Measurements from ENCODE around the gene COX4I1.

The COX4I1 gene

DNA sequence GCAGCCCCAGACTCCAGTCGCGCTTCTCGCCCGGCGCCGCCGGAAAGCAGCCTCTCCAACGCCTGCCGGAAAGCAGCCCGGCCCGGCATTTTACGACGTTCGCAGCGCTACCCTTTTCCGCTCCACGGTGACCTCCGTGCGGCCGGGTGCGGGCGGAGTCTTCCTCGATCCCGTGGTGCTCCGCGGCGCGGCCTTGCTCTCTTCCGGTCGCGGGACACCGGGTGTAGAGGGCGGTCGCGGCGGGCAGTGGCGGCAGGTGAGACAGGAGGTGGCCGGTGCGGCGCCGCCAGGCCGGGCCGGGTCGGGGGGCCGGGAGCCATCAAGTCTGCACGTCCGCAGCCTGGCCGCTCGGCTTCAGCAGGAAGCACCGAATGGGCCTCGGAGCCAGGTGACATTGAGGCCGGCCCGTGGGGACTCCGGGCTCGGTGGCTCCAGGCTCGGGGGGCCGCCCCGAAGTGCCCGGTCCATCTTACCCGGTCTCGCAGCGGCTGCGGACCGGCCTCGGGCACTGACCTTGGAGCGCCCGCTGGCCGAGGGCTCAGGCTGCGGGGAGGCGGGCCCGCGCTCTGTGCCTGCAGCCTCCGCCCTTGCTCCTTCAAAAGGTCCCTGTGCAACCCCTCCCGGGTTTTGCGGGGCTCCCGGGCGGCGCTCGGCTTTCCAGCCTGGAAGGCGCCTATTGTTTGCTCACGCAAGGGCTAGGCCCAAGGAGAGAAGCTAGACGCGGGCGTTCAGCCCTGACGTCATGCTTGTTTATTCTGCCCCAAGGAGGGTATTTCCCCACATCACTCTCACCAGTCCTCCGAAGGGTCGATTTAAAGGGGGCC lies at the start of gene COX4I1, which contains the start of gene EMC8:
Gene COX4I1, plus strand, starts transcription at position 199 of the 824 bp plus-strand sequence. CDS start 1,511 bp downstream, outside the sequence.
Gene EMC8, minus strand, starts transcription at position 48 of the 824 bp plus-strand sequence. CDS start 249 bp downstream, outside the sequence.
- peak; percentile 91 for DNase-seq

DNA sequence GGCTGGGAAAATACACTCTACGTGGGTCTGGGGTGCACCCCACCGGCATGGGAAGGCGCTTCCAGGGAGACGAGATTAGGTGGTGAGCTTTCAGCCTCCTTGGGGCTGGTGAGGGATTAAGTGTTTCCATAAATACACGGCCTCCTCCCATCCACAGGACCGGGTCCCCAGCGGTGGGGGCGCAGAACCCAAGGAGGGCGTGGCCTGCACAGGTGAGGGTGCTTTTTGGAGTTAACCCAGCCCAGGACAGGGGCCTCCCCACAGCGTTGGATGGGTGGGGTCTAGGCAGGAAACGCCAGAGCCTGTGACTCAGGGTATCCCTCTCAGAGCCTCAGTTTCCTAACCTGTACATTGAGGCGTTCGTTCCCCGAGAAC lies 49.7 kb upstream of the COX4I1 start:
- DNase-seq = no peak

DNA sequence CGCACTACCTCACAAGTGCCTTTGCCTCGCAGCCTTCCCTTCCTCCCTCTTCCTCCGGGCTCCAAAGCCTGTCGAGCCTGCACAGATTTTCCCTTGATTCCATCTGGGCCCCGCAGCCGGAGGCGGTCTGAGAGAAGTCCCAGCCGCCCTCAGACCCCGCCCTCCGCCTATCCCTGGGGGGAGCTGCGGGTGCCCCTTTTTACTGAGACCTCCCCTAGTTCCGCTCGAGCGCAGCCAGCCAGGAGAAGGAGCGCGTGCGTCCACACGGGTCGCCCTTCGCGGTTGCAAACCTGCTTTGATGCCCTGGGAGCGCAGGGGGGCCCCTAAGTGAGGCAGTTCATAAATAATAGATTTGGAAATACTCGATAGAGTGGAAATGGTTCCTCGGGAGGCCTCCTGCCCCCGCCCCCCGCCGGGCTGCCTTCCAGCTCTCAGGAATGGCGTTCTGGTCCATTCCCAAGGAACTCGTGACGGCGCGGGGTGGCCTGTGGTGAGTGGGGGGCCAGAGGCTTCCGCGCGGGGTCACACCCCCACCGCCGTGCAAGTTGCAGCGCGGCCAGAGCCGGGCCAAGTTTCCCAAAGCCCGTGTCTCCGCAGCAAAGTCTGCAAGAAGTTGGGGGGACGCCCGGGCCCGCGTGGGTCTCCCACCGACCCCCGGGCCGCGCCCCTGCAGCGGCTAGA lies 49.2 kb upstream of the COX4I1 start:
- DNase-seq = no peak

DNA sequence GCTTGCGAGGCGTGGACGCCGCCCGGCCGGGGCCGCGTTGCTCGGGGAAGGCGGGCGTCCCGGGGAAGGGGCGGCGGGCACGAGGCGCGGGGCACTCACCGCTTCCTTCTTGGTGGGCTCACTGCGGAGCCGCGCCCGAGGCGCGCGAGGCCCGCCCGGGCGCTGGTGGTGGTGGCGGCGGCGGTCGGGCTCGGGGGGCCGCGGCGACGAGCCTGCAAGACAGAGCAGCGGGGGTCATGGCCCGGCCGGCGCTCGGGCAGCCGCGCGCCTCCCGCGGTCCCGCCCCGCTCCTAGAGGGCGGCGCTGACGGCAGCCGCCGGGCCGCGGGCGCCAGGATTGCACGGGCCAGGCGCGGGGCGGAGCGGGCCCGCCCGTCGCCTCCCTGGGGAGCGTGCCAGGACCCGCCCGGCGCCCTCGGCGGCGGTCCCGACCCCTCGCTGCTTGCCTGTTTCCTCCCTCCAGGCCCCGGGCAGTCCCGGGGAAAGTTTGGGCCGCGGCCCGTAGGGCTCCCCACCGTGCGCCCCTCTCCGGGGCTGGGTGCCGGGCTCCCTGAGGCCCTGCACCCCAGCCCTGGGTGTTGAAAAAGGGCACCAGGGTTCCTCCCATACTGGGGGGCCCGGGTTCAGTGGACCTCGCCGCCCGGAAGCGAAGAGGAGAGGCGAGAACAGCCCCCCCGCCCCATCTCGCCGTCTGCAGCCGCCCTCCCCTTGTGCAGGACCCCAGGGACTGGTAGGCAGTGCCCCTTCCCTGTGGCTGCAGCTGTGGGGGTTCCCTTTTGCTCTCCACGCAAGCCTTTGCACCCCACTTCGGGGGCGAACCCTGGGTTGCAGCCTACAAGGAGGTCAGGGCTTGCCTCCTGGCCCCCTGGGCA lies 48.4 kb upstream of the COX4I1 start, which contains the start of gene C16orf74:
Gene C16orf74, minus strand, starts transcription at position 270 of the 871 bp plus-strand sequence. CDS start 15,879 bp downstream, outside the sequence.
- DNase-seq = no peak

DNA sequence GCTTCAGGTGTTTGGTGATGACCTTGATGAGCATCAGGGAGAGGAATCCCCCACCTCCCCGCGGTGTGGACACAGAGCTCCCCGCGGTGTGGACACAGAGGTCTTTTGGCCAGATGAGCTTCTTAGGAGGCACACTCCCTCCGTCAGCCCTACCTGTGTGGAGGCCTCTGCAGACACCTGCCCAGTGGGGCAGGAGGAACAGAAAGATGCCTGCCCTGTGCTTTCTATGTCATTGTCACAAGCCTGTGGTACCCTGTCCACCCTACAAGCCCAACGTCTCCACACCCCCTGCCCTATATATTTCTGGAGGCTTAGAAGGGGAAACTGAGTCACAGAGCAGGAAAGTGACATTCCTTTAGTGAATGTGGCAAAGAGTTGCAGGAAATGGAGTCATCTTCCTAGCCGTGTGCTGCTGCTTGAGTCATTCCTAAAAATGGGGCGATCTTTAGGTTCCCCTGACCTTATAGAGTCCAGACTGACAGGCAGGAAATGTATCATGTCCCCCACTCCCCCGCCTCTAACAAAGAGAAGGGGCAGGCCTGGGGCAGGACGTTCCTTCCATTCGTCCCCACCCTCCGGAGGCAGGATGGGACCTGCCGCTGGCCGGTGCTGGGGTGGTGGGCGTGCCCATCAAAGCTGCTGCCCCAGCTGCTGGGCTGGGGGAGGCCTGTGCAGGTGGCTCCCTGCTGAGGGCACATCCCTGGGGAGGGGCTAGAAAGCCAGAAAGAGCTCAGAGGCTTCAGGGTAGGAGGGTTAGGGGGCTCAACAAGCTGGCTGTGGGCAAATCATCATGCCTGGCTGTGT lies 47.6 kb upstream of the COX4I1 start:
- DNase-seq = no peak

DNA sequence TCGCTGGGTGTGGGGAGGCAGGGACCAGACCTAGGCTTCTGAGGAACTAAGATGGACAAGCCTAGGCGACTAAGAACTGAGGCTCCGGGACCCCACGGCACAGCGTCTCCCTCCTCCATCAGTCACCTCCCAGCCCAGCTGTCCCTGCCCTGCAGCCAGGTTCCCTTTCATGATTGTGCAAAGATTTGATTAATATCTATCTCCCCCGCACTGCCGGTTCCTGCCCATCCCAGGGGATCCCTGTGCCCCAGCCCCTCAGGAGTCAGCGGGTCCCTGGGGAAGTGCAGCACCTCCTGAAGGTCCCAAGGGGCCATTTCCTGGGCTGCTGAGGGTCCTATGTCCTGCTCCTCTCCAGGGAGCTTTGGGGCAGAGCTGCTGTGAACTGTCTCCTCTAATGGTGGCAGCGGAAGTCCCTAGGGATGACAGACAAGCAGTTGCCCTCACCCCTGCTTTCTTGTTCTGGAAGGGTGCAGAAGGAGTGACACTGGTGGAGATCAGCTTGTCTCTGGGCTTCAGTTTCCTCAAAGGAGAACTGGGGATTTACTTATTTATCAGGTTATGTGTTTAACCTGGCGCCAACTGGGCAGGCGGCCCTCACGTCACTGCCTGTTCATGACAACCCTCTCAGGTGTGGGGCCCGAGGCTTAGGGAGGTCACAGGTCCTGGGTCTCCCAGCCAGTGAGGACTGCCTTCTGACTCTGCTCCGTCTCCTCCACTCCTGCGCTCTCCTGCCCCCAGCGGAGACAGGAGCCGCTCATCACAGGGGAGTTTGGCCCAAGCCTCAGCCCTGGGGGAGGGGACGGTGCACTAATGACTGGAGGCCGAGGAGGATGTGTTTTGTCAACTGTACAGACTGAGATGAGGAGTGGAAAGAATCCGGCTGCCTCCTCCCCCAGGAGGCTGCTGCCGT lies 46.7 kb upstream of the COX4I1 start:
- no peak for DNase-seq

DNA sequence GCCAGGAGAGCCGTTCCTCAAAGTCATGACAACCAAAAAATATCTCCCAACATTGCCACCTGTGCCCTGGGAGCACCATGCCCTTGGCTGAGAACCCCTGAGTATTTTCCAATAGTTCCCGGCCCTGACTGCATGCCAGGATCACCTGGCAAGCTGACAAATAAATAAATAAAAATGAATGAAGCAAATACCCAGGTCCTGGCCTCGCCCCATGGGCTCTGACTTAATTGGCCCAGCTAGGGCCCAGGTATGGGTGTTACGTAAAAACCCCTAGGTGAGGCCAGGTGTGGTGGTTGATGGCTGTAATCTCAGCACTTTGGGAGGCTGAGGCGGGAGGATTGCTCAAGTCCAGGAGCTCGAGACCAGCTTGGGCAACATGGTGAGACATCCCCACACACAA lies 45.9 kb upstream of the COX4I1 start:
- DNase-seq = no peak

DNA sequence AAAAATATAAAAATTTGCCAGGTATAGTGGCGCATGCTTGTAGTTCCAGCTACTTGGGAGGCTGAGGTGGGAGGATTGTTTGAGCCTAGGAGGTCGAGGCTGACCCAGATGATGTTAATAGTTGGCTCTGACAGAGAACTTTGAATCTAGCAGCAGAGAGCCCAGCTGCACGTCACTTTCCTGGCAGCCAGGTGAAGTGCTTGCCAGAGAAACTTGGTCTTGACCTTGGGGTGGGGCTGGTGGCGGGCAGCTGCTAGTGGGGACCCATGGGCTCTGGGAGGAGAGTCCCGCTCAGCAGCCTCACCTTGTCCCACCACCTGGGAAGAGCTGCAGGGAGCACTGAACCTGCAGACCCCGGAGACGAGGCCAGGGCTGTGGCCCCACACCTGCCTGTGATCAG lies 45.5 kb upstream of the COX4I1 start:
- no peak for DNase-seq

DNA sequence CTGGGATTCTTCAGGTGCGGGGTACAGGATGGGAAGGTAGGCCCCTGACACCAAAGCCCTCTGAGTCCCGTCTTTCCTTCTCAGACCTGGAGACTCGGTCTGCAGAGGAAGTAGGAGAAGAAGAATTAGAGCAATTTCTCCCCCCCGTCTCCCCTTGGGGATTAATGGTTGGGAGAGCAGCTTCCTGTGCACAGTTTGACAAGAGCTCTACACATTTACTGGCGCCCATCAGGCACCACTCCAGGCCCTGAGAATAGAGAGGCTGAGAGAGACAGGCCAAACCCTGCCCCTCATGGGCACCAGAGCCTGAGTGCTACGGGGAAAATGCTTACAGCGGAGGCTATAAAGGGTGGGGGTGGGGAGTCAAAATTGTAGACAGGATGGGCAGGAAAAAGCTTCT lies 45.1 kb upstream of the COX4I1 start:
- no peak for DNase-seq

DNA sequence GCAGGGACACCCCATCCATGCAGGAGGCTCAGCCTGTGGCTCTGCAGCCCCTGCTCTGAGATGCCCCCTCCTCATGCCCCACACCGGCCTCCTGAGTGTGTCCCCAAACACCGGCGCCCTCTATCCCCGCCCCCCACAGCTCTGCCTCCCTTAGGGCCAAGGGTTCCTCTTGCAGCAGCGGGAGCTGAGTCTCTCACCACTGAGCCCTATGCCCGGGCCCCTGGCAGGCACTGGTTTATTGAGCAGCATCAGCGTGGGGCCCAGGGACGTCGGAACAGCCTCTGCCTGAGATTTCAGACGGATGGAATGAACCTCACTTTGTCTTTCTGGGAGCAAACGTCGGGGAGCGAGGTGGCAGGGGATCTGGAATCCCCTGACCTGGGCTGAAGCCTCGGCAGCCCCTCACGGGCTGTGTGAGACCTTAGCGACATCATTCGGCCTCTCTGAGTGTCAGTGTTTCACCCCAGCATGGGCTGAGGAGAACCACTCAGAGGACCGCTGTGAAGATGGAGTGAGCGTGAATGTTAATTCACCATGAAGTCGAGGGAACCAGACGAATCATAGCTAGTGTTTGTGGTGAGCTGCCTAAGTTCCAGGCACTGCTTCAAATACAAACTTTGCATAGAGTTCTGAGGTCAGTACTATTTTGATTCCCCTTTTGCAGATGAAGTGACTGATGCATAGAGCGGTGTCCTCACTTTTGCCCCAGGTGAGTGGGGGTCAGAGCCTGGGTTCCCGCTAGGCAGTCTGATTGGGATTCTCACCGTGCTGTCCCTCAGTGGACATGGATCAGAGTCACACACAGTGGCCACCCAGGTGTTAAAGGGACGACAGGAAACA lies 43.3 kb upstream of the COX4I1 start:
- DNase-seq = no peak

DNA sequence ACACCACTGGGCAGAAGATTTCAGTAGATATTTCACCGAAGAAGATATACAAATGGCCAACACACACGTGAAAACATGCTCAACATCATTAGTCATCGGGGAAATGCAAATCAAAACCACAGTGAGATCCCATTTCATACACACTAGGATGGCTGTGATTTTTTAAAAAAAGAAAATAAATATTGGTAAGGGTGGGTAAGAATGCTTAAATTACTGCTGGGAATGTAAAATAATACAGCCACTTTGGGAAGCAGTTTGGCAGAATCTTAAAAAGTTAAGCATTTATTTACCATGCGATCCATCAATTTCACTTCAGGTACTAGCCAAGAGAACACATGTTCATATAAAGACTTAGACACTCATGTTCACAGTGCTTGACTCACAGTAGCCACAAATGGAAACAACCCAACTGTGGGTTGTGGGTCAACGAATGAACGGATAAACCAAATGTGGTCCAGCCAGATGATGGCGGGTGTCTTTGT lies 42.1 kb upstream of the COX4I1 start:
- DNase-seq = no peak

DNA sequence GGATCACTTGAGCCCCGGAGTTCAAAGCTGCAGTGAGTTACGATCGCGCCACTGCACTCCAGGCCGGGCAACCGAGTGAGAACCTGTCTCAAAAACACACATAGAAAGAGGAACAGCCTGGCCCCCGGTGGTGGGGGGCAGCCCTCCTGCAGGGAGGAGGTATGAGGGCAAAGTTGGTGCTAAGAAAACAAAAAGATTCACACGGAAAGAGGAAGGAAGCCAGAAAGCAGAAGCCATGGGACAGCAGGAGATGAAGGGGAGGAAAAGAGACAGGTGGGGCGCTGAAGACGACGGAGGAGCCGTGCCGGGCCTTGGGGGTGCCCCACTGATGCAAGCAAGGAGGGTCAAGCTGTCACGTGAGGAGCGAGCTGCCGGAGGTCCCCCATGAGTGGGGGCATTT lies 40.4 kb upstream of the COX4I1 start:
- no peak for DNase-seq

DNA sequence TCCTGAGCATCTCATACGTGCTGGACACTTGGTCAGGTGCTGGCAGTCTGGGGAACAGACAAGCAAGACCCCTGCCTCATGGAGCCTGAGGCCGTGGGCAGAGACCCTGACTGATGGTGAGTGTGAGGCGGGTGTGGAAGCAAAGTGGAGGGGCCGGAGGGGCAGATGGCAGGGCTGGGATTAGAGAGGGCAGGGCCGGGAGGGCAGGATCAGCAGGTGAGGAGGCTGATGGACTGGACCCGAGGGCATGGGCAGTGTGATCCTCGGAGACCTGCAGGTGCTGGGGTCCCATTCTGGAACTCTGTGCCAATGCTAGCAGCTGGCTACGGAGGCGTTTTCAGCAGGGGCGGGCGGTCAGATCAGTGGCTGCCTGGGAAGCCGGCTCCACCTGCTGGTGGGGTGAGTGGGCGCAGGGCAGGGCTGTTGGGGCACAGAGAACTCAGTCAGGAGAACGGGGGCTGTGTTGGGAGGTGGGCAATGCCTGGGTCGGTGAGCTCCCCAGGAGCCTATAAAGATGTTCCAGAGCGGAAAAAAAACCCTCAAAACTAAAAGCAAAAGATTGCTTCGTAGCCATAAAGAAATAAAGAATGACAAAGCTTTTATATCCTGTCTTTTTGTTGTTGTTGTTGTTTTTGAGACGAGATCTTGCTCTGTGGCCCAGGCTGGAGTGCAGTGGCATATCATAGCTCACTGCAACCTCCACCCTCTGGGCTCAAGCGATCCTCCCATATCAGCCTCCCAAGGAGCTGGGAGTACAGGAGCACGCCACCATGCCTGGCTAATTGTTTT lies 39.7 kb upstream of the COX4I1 start:
- no peak for DNase-seq

DNA sequence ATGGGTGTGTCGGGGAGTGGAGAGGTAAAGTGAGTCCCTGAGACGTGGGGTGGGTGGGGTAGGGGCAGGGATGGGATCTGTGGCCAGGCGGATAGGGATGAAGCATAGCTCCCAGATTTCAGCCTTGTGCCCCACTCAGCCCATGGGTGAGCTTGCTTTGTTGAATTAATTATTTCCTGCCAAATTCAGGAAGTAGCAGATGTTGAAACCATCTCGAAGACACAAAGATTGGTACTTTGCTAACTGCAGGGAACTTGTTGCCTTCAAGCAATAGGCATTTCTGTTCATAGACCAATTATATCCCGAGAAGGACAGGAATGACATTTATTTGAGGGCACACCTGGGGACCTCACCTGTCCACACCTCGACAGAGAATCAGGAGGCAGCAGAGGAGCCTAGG lies 37.6 kb upstream of the COX4I1 start:
- no peak for DNase-seq

DNA sequence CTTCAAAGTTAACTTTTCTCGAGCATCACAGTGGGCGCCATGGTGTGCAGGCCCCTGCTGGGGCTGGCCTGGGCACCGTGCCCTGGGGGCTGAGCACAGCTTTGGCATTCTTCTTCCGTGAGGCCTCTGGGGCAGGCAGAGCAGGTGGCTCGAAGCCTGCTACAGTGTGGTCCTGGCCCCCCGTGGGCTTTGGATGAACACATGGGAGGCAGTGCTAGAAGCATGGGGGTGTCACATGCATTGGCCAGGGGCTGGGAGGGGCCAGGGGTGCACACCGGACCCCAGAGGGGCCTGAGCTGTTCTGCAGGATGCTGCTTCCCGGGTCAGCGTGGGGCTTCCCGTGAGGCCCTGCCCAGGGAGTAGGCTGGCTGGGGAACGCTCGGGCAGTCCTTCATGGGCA lies 36.5 kb upstream of the COX4I1 start:
- DNase-seq = no peak

DNA sequence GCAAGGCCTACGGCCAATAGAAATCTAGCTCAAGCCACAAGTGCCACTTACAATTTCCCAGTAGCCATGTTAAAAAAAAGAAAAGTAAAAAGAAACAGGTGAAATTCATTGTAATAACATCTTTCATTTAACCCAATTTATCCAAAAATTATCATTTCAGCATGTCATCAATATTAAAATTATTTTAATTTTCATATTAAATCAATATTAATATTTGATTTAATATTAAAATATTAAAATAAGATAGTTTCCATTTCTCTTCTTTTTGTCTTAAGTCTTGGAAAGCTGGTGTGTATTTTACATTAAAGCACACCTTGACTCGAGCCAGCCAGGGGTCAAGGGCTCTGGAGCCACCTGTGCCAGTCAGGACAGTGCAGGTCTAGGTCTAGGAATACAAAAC lies 35.9 kb upstream of the COX4I1 start:
- DNase-seq = no peak

DNA sequence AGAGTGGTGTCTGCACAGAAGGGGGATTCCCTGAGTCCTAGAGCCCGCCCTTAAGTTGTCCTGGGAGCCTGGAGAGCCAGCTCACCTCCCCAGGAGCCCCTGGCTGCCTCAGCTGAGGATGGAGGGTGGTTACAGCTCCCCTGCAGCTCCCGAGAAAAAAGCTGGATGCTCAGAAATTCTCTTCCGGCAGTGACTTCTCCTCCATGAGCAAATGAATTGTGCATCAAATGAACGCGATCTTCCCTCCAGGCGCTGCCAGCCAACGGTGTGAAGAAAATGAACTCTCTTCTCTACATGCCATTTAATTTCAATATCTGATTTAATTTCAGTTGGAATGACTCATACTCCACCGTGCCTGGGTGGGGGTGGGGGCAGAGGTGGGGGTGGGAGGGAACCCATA lies 34.3 kb upstream of the COX4I1 start:
- no peak for DNase-seq

DNA sequence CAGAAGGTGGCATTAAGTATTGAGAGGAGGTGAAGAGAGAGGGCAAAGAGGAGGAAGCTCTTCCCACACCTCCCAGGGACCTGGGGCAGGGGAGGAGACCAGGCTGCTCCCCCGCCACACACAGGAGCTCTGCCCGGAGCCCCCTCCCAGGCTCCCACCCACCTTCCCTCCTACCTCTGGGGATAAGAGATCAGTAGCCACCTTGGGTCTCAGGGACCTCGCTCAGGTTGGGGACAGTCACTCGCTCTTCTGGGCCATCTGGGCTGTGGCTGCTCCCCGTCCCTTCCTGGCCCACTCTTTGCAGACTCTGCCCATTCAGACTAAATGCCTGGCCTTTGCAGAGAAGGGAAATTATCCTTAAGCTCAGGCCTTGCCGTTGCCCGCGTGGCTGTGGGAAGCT lies 33.7 kb upstream of the COX4I1 start:
- no peak for DNase-seq

DNA sequence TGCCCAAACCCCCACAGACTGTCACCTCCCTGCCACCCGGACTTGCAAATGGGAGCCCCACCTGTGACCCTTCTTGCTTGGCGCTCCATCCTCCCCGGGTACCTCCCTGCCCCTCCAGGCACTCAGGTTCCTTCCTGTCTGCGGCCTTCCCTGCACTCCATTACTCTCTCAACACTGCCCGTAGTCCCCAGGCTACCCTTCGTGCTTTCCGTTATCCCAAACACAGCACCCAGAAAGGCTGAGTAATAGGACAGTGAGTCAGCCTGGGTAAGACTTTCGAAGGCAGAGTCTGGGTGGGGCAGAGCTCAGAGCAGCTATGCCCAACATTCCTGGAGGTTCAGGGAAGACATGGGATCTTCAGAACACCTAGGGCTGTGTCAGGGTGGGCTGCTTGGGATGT lies 32.0 kb upstream of the COX4I1 start:
- DNase-seq = no peak

Data from SHP77 treated with DMSO at 0.1 percent for 48 hours (cell line).